ENCODE measurements around the gene KCNMB2. TPM values are rescaled to one million over a fixed set of nuclear protein-coding genes. Genes with fewer than 3 reads are reported as not detected.
"Not testable (repeated sequence)": the region's sequence is repeated elsewhere in the genome, so short reads cannot be mapped to it uniquely, and the experiment has no call there.

Gene KCNMB2
- polyA plus RNA-seq, 1 of the 3 experiments (the other 2 are of a cell fraction): not detected

- H3K27me3 ChIP-seq (ENCODE audit: insufficient read depth); H3K79me2 ChIP-seq (ENCODE audit: insufficient read depth); H3F3A ChIP-seq (replicated peaks; ENCODE audit: insufficient read depth); H3K4me3 ChIP-seq (ENCODE audit: low read depth in 2 of 2, low read length in 1 of 2); H4K20me1 ChIP-seq (ENCODE audit: insufficient read depth); H3K4me1 ChIP-seq (ENCODE audit: control insufficient read depth in 1 of 2, insufficient read depth in 2 of 2, low read depth in 1 of 2, low read length in 1 of 2); POLR2A ChIA-PET; H3K9me2 ChIP-seq; H3K36me3 ChIP-seq (replicated peaks in 1 of 2; ENCODE audit: control insufficient read depth in 1 of 2, insufficient read depth in 2 of 2, low read length in 1 of 2); DNase-seq; H3K4me2 ChIP-seq; H3K9ac ChIP-seq; H3K27ac ChIP-seq (ENCODE audit: low read depth in 2 of 2, low read length in 1 of 2); CTCF ChIA-PET; H2AFZ ChIP-seq (ENCODE audit: low read depth); H3K9me3 ChIP-seq: not testable (repeated sequence)
- 80% methylated on average over 22 of the region's 29 CpGs for WGBS (ENCODE audit: low lambda C conversion rate)
Observed at GRCh38 chr3:178859900-178860436, 323.7 kb downstream of the KCNMB2 start.

DNA sequence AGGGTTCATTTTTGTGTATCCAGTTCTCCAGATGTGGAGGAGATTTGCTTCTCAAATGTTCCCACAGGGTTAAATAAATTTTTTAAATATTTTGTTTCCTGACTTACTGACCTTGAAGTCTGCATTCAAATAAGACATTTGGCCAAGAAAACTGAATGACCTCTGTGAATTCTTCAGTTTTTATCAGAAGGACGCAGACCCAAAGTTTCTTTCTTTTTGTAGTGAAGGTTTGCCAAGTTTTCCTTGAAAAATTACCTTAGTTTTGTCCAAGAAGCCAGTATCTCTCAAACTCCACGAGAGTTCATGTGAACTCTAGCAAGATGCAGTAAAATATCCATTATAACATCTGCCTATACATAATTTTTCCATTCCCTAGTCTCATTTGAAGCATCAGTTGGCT, 332.4 kb downstream of the KCNMB2 start:
- no peak overlapping the region for H2AFZ ChIP-seq (ENCODE audit: low read depth)
- no peaks in the 10 kb centered on the region for H3K27me3 ChIP-seq (ENCODE audit: insufficient read depth)
- H3K4me2 ChIP-seq: no peak overlapping the region
- no peaks in the 10 kb centered on the region for H3K4me1 ChIP-seq (ENCODE audit: control insufficient read depth in 1 of 2, insufficient read depth in 2 of 2, low read depth in 1 of 2, low read length in 1 of 2)
- no peaks in the 10 kb centered on the region for H3F3A ChIP-seq (replicated peaks; ENCODE audit: insufficient read depth)
- WGBS (ENCODE audit: low lambda C conversion rate): 0% methylated on average over 2 of the region's 2 CpGs
- H3K79me2 ChIP-seq (ENCODE audit: insufficient read depth): no peaks in the 10 kb centered on the region
- no peaks in the 10 kb centered on the region for H3K9me3 ChIP-seq
- H3K27ac ChIP-seq (ENCODE audit: low read depth in 2 of 2, low read length in 1 of 2): no peak overlapping the region
- no peak for DNase-seq
- no peaks in the 10 kb centered on the region for H4K20me1 ChIP-seq (ENCODE audit: insufficient read depth)
- no peak overlapping the region for H3K9ac ChIP-seq
- H3K9me2 ChIP-seq: no peaks in the 10 kb centered on the region
- H3K36me3 ChIP-seq (replicated peaks in 1 of 2; ENCODE audit: control insufficient read depth in 1 of 2, insufficient read depth in 2 of 2, low read length in 1 of 2): no peaks in the 10 kb centered on the region
- POLR2A ChIA-PET: no interaction called here
- TF ChIP-seq YY1 (IDR thresholded peaks at IDR 0.05; ENCODE audit: low read depth): no peak
- TF ChIP-seq USF1 (IDR thresholded peaks at IDR 0.05; ENCODE audit: borderline replicate concordance, low read depth): no peak
- no peak for TF ChIP-seq MEF2A (IDR thresholded peaks at IDR 0.05; ENCODE audit: borderline replicate concordance, low read depth)
- TF ChIP-seq RCOR1 (IDR thresholded peaks at IDR 0.05; ENCODE audit: low read length): no peak
- TF ChIP-seq NRF1 (IDR thresholded peaks at IDR 0.05; ENCODE audit: low read depth, low read length): no peak
- TF ChIP-seq RFX5 (IDR thresholded peaks at IDR 0.05; ENCODE audit: low read length): no peak
- no peak for TF ChIP-seq SIN3A (IDR thresholded peaks at IDR 0.05; ENCODE audit: borderline replicate concordance, low read depth, low read length)
- no peak for TF ChIP-seq REST (IDR thresholded peaks at IDR 0.05; ENCODE audit: low read depth, low read length)
- no peak for TF ChIP-seq TEAD4 (IDR thresholded peaks at IDR 0.05; ENCODE audit: borderline replicate concordance, insufficient read depth)
- TF ChIP-seq IRF3 (IDR thresholded peaks at IDR 0.05; ENCODE audit: low read depth, low read length): no peak
- TF ChIP-seq RXRA (IDR thresholded peaks at IDR 0.05; ENCODE audit: borderline replicate concordance, low read depth): no peak
- TF ChIP-seq JUND (IDR thresholded peaks at IDR 0.05): no peak
- TF ChIP-seq FOXJ3 (CRISPR knock-in tag; IDR thresholded peaks at IDR 0.05): no peak
- CTCF ChIA-PET: interaction anchor here (1.2 kb wide), 1 partner anchor 9 kb away, joined by 3 read pairs; no protein-coding TSS in a partner anchor
- H3K4me3 ChIP-seq (ENCODE audit: low read depth in 2 of 2, low read length in 1 of 2): no peak overlapping the region

All from SK-N-SH (cell line).